Measurements from ENCODE around the gene AFF2.

Gene AFF2

DNA sequence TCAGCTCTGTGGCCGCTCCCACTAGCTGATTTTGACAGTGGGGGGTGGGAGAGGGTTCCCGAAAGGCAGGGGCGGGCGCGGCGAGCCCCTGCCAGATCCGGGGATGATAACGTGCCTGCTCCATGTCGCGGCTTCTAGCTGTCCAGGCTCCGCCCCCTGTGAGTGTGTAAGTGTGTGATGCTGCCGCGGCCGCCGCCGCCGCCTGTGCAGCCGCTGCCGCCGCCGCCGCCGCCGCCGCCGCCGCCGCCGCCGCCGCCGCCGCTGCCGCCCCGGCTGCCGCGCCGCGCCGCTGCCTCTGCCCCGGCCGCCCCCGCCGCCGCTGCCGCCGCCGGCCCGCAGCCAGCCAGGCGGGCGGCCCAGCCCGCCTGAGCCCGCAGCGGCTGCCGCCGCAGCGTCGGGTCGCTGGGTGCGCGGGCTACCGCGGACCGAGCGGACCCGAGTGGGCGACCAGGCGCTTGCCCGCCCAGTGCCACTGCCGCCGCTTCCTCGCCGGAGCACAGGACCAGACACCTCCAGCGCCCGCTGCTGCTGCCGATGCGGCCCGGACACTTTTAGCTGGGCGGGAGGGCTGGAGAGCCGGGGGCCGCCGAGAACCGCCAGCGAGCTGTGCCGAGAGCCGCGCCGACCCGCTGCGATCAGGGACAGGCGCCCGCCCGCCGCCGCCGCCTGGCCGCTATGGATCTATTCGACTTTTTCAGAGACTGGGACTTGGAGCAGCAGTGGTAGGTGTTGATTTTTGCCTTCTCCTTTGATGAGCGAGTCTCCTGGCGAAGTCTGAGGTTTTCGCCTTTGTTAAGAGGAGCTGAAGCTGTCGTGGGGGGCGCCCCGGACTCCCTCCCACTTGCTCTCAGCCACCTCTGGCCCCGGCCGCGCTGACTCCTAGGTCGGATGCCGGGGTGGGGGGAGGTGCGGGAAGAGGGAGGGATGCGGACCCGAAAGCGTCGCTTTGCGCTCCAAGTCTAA lies at the start of gene AFF2:
Gene AFF2 (plus strand): TSS at position 195 of the 963 bp plus-strand sequence. CDS start 481 bp downstream, at position 676.
- peak; percentile 14 to 36 (median 20) for DNase-seq

DNA sequence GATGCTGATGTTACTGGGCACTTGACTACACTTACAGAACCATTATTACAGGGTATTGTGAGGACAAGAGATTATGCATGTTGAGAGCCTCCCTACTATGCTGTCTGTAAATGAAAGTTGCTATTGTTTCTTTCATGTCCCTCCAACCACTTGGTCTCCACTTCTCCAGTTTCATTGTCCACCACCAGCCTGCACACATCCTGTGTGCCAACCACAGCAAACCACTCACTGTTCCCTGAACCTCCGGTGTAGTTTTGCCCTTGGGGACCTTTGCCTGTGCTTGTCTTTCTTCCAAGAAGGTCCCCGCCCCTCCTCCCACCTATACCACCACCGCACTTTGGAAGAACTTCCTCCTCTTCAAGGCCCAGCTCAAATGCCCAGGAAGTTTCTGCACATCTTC lies 43.1 kb upstream of the AFF2 start:
- no peak for DNase-seq

DNA sequence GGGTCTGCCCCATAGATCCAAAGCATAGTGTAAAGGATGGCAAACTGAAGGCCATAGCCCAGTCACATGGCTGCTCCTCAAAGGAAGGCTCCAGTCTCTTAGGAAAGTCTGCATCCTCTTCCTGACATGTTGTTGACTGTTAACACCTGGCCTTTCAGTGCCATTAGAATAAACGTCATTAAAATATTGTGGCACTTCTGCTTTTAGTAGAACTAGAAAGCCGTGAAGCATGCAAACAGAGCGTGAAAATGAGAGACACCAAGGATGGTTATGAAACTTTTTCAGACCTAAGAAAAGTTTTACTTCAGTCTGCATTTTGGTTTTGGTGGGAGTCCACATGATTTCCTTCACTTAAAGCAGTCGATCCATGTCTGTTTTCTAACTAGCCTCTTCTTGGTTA lies 41.1 kb upstream of the AFF2 start:
- no peak for DNase-seq

DNA sequence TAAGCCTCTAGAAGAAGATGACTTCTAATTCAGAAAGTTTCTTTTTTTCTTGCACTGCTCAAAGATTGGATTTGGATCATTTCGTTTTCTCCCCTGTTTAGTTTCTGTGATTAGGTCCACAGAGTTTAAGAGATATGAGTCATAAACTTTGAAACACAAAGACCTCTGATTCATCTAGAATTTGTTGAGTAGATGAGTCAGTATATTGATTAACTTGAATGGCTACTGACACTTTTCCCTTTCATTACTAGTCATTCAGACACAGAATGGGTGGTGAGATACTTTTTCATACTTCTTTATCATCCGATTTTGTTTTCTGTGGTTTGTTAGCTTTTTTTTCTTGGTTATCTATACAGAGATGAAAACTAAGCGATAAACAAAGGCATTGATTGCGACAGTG lies 34.1 kb upstream of the AFF2 start:
- DNase-seq = no peak

DNA sequence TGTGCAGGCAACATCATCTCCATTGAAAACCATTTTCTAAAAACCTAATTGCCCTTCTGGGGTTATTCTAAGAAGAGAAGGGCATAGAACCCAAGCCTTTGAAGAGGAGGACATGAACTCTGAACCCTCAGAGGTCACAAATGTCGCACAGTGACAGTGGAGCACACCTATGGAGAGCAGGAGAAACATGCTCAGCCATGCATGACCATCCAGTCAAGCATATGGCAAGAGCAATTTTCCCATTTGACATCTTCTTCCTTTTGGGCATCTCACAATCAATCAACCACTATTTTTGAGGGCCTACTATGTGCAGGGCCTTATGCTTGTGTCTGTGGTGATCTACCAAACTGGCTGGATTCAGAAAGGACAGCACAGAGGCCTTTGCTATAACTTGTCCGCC lies 30.1 kb upstream of the AFF2 start:
- no peak for DNase-seq

DNA sequence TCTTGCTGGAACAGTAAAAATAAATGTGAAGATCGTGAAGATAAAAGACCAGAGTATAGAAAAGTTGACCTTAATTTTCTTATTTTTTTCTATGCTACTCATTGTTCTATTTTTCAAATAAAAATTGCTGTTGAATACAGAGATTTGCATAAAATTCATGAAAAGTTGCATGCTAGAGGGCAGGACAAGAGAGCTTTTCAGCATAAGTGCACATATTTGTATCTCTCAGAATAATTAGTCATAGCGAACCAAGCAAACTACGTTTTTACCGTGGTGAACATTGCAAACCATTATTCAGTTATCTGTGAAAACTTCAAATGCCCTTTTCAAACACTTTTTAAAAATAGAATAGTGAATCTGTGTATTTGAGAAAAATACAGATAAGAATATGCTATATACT lies 26.4 kb upstream of the AFF2 start:
- DNase-seq = no peak

DNA sequence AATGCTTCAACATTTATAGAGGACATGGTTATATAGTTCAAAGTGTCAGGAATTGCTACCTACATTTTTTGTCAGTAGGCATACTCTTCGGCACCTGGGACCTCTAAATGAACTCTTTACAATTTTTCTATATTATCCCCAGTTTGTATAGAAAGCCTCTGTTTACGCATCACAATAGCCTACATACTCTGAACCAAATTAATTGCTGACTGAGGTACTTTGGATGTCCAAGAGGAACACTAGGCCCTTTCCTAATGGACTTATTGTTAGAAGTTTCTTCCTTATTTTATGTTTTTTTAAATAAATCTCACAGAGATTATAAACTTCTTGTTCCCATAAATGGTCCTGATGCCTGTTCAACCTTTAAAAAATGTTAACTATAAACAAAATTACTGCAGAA lies 8.4 kb upstream of the AFF2 start:
- DNase-seq = no peak

DNA sequence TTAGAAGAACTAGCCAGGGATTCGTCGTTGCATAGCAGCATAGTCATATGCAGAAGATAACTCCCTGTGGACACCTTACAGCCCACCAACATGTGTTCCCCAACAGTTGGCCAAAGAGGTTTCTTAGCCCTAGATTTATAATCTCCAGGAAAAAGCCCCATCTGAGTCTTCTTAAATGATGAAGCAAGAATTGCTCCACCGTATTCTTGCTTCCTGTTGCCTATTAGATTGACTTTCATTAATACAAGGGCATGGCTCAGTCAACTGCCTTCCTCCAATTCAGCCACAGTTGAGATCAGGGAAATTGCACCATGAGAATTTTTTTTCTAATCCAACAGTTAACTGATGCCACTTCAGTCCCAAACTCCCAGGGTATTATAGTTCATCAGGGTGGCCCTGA lies 5.2 kb upstream of the AFF2 start:
- no peak for DNase-seq

DNA sequence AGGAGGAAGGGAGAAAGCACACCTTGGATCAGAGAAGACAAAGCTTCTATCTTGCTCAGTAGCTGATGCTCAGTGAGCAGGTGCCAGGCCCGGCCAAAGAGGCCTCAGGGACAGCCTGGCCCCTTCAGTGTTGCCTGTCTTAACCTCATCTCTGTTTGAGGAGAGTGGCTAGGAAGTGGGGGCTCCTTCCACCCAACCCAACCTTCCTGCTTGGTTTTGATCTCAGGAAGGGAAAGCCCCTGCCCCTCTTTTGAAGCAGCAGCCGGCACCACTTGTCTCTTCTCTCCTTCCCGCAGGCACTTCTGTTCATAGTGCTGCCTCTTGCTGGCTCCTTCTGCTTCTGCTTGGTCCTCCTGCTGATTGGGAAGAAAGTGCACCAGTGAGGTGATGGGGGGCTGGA lies 2.4 kb upstream of the AFF2 start:
- DNase-seq = peak in 3 of 6 experiments; percentile 1 to 11 (median 11)

DNA sequence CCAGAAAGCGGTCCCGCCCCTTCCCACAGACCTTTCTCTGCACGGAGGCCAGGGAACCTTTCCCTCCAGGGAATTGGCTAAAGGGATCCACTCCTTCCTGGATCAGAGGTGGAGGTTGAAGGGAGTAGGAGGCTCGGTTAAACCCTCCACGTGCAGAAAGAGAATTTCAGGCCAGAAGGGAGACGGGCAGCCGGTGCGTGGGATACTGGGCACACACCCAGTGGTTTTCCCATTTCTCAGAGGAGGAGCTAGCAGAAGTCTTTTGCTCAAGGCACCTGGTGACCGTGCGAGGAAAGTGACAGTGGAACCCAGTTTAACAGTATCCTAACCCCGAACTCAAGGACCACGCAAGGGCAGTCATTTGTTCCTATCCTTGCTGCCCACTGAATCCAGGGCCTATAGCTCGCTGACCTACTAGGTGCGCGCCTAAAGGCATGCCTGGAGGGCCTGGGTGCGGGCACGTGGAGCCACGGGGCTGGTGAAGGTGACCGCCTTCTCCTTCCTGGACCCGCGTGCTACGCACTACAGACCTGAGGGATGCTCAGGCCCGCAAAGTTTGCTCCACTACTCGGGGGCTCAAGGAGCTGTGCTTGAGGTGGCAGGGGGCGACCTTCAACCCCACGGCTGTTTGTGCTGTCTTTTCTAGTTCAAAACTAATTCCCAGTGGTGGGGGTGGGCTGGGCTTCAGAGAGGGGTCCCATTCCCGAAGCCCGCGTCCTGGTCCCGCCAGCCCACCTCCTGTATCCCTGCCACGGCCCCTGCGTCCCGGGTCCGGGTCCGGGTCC lies 587 bp upstream of the AFF2 start:
- no peak for DNase-seq

DNA sequence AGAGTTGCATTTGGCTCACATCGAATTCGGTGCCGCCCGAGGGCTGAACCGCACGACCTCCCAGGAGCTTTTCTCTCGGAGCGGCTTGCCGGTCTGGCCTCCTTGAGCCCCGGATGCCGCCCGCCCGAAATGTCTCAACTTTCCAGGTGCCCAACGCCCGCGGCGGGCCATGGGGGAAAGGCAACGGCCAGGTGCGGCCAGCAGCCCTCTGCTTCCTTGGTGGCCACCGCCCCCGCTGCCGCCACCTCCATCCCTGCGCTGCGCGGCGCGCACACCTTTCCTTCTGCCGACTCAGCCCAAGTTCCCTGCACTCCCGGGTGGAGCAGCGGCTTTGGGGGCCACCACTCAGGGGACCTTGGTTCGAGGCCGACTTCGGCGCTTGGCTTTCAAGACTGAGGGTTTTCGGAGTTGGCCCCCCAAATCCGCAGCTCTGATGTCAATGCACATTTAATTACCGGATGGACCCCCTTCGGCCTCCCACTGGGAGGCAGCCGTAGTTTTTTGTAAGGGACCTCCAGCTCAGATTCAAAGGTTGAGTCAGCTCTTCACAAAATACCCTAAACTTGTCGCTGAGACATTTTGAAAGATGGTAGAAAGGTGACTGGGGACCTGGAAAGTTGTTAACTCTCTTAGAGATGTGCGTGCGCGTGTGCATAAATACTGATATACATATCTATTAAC lies 1.1 kb downstream of the AFF2 start:
- DNase-seq = peak in 1 of 6 experiments; percentile 17

DNA sequence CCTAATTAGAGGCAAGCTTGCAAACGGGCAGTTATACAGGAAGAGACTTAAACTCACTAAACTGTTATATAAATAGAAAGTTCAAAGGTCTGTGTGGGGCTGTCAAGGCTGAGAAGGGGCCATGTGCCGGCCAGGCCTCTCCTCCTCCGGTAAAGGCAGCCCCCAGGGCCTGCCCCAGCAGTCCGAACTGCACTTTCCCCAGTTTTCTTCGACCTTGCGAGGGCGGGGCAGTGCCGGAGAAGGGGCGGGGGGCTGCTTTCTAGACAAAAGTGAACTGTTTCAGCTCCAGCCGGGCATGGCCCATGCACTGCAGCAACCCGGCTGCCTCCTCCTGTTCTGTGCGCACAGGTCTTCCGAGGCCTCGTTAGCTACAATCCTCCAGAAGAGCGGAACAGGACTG lies 4.1 kb downstream of the AFF2 start:
- DNase-seq = no peak

DNA sequence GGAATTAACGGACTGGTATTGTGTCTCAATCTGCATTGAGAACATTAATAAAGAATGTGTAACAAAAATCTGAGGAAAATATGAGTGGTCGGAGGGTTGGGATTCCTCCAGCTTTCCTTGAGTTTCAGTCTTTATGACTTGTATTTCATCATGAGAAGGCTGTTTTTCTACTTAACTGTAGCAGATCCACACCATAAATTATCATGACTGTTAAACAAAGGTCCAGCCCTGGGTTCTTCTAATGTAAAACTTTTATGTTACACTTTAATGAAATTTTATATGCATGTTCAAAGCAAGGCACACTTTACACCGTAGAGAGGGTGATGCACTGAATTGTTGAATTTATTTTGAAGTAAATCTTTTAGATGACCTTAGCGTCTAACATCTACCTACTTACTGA lies 7.0 kb downstream of the AFF2 start:
- DNase-seq = no peak

DNA sequence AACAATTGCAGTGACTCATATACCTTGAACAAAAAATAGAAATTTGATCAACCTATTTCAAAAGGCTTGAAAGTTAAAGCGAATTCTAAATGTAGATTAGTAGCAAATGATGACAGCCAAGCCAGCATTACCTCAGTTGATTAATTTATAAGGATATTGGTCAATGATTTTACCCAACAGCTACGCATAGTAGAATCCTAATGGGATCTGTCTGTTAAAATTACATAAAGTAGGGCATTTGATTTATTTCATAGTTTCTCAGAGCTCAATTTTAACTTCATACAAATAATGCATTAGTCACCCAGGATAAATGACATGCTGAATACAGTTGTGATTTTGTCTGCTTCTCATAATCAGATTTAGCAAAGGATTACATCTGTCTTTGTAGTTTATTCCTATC lies 12.0 kb downstream of the AFF2 start:
- DNase-seq = no peak

DNA sequence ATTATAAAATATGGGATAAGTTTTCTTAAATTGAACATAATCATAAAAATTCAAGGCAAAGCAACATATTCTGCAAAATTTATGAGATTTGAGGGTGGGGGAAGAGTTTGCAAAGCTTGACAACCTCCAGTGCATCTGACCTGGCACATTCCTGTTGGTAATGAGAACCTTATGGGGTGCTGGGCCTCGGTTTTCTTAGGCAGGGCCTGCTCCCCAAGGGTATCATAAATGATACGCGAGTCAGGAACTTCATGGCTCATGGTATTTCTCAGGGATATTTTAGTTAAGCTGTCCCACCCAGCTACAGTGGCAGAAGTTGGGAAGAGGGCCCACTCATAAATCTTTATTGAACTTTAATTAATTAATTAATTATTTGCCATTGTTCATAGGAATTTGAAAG lies 13.2 kb downstream of the AFF2 start:
- DNase-seq = no peak

DNA sequence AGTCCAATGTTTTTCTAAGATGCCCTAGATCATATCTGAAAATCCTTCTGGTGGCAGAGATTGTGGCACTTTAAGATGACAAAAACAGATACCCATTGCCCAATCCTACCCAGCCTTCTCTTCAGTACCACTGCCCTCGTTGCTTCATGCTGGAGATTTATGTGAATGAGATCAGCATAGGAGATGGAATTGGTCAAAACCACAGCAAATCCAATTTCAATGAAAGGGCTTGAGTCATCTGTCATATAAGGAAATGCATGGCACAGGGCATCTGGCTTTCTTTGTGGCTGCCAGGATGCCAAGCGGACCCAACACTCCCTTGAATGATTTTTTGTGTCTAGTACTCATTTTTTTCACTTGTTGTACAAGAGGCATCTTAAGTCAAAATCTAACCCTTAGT lies 16.8 kb downstream of the AFF2 start:
- DNase-seq = no peak

DNA sequence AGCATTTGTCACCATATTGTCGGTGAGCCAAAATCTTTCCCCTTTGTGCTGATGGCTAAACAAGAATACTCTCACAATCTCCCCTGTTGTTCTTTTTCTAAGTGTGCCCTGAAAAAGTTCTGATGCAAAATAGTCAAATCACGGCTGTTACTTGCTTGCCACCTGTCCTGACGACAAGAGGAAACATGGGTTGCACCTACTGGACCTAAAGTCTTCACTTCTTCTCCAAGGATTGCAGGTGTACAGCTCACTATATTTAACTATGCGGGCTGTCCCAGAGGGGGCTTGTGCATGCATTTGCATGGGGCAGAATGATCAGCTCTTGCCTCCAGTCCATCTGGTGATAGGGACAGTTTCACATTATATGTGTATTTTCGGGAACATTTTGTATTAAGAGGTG lies 21.6 kb downstream of the AFF2 start:
- DNase-seq = no peak

DNA sequence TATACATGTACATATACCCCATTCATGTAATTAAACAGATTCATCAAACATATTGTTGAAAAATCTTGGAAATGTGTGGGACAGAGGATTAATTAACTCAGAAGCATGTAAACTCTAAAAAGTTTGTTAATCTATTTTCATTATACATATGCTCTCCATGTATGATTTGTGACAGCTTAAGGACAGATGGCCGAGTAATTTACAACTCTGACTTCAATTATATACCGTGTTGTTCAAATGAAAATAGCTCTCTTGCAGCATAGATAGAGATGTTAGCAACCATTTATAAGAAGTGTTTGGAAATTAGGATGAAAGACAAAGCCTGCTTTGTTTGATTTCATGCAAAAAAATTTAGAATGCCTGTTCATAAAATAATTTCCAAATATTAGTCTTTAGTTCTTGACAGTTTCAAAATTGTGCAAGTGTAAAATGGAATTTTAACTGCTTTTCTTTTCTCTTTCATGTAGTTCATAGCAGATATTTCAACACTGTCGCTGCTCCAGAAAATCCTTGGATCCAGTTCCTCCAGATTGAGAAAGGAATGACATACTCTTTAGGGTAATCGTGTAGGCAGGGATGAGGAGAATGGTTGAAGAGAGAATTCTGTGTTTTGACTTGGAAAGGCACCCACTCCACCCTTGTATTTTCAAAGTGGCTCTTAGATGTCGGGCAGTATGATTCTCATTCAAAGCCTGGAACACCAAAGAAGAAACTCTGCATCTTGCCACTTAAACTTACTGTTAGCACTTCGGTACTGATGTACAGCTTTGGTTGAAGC lies 23.1 kb downstream of the AFF2 start:
- DNase-seq = no peak

DNA sequence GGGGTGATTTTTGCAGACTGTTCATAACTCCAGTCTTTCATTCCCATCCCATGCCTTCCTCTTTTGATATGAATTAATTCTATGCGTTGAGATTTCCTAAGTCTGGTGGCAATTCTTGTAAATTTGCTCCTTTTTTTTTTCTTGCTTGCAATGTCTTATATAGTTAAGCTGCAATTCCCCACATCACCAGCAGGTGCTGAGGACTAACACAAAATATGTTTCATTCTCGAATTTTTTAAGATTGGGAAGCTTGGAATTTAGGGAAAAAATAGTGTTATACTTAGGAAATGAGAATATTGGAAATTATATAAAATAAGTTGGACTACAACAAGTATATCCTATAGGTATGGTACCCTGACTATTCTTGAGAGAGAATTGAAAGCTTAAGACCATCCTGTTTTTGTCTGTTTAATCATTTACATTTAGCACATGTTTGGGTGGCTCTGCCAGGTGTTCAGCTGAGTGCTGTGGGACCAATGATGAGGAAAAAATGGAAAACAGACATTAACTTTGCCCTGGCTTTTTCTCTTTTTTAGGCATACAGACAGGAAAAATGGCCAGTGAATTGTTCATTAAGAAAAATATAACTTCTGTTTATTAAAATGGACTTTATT lies 30.2 kb downstream of the AFF2 start:
- peak in 2 of 6 experiments; percentile 3 to 11 for DNase-seq

DNA sequence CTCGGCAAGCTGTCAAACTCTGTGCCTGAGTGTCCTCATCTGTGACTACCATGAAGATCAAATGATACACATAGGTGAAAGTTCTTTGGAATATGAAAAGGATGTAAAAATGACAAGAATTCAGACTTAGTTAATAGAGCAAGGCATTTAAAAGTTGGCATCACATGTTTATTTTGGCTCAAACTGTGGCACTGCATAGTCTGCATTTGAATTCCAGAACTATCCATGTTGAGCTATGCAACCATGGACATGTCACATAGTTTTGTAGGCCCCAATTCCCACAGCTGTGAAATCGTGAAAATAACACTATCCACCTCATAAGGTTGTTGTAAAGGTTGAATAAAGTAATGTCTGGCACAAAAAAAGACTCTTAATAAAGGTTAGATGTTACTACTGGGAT lies 33.9 kb downstream of the AFF2 start:
- DNase-seq = no peak

DNA sequence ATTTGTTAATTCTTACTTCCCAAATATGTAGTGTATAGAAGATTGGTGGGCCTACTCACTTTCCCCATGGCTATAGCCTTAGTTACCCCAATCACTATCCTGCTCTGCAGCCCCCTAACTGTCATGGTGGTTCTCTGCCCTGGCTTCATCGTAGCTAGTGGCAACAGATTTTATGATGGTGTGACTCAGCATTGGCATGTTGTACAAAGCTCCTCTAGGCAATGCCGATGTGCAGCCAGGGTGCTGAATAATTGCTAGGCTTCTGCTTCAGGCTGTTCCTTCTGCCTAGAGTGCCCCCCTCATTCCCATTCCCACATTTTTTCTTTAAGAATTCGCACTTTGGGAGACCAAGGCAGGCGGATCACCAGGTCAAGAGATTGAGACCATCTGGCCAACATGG lies 35.2 kb downstream of the AFF2 start:
- DNase-seq = no peak

DNA sequence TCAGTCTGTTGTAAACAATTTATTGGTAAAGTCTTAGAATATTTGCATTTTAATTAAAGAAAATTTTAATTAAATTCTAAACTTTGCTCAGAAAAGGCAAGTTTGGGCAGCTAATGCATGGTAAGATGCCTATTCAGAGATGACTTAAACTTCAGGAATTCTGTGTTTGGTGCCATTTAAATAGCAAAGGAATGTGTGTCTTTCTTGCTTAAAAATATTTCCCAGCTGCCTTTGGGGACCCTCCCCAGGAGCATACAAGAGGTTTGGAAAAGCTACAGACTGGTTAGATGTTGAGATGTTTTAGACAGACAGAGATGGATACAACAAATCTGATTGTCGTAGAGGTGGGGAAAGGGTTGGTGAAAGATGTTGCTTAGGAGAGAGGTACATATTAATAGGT lies 36.5 kb downstream of the AFF2 start:
- DNase-seq = no peak

Measured in stimulated activated naive CD4-positive, alpha-beta T cell (primary cell).